H1 (cell line): Measurements from ENCODE around the gene P2RX2. TPM values are rescaled to one million over a fixed set of nuclear protein-coding genes. Genes with fewer than 3 reads are reported as not detected.
"Not testable (repeated sequence)": the region's sequence is repeated elsewhere in the genome, so short reads cannot be mapped to it uniquely, and the experiment has no call there.

Experiments used
- CTCF ChIA-PET: fragments of 300-600 bp; sonication (Branson Sonifier 250); formaldehyde crosslinking; loops from one replicate; lab custom pipeline; 2021; ENCODE audit not compliant: partially characterized antibody; lab: Charles Lee
- POLR2A ChIA-PET: fragments of 300-600 bp; sonication (Branson Sonifier 250); formaldehyde crosslinking; loops from one replicate; lab custom pipeline; 2021; ENCODE audit warnings: inconsistent platforms; ENCODE audit not compliant: partially characterized antibody; lab: Charles Lee
- DNase-seq, 2 experiments: peaks; one replicate each; pipeline versions ENCODE4 v3.0.0 to v3.0.0-alpha.2; 2010 to 2022; ENCODE audit warnings: low spot score in 2 of 2, low read depth in 1 of 2, mixed read lengths in 1 of 2
- FAIRE-seq: peaks from 2 replicates; lab custom pipeline; 2011; peaks lifted over from hg19 to GRCh38; lab: Jason Lieb, UNC
- H2AFZ ChIP-seq: 2 replicates; pipeline ENCODE4 v1.8.1; 2012; ENCODE audit warnings: low read length, inconsistent platforms
- H2AK5ac ChIP-seq: 2 replicates; pipeline ENCODE4 v1.6.1; 2013; ENCODE audit warnings: low read depth, low read length
- H2BK120ac ChIP-seq: replicated peaks from 2 replicates; pipeline ENCODE3; 2013; ENCODE audit warnings: low read depth, low read length, inconsistent platforms
- H2BK12ac ChIP-seq: 2 replicates; pipeline ENCODE4 v1.6.1; 2013; ENCODE audit warnings: low read depth, low read length
- H2BK15ac ChIP-seq: 2 replicates; pipeline ENCODE4 v1.6.1; 2013; ENCODE audit warnings: low read length
- H2BK20ac ChIP-seq: 2 replicates; pipeline ENCODE4 v1.6.1; 2013; ENCODE audit warnings: low read length
- H2BK5ac ChIP-seq: 2 replicates; pipeline ENCODE4 v1.6.1; 2013; ENCODE audit warnings: low read depth, low read length
- H3K14ac ChIP-seq: 2 replicates; pipeline ENCODE4 v1.6.1; 2013; ENCODE audit warnings: inconsistent platforms; ENCODE audit not compliant: insufficient read length
- H3K18ac ChIP-seq: 2 replicates; pipeline ENCODE4 v1.6.1; 2013; ENCODE audit warnings: low read length; ENCODE audit errors: extremely low read depth
- H3K23ac ChIP-seq: 2 replicates; pipeline ENCODE4 v1.6.1; 2013; ENCODE audit warnings: inconsistent platforms; ENCODE audit not compliant: insufficient read length
- H3K23me2 ChIP-seq: 2 replicates; pipeline ENCODE4 v1.6.1; 2013; ENCODE audit warnings: low read depth, low read length
- H3K27ac ChIP-seq: 2 replicates; pipeline ENCODE4 v1.6.1; 2011; ENCODE audit warnings: low read depth, low read length, inconsistent platforms
- H3K27me3 ChIP-seq, 4 experiments: replicated peaks in 1 of 4; 1 replicate in 1 of 4; 2 replicates in 3 of 4; pipeline versions ENCODE4 v1.6.1 to v1.8.1; 2011 to 2013; ENCODE audit warnings: low read length in 3 of 4, mild to moderate bottlenecking in 3 of 4, inconsistent platforms in 2 of 4, mixed read lengths in 2 of 4, moderate library complexity in 1 of 4; ENCODE audit not compliant: control insufficient read depth in 3 of 4, insufficient read depth in 3 of 4; ENCODE audit errors: extremely low read depth in 1 of 4
- H3K36me3 ChIP-seq, 4 experiments: 2 replicates each; pipeline versions ENCODE4 v1.6.1 to v1.8.1; 2011 to 2013; ENCODE audit warnings: mild to moderate bottlenecking in 4 of 4, low read length in 3 of 4, moderate library complexity in 2 of 4, control low read depth in 1 of 4, inconsistent platforms in 1 of 4; ENCODE audit not compliant: insufficient read depth in 4 of 4, control insufficient read depth in 2 of 4
- H3K4ac ChIP-seq: replicated peaks from 2 replicates; pipeline ENCODE3; 2013; ENCODE audit warnings: low read length, low read depth, mixed read lengths, inconsistent platforms; ENCODE audit not compliant: insufficient read length
- H3K4me1 ChIP-seq, 4 experiments: replicated peaks in 1 of 4; 1 replicate in 1 of 4; 2 replicates in 3 of 4; pipeline versions ENCODE4 v1.6.1 to v1.8.1; 2011 to 2013; ENCODE audit warnings: low read length in 3 of 4, inconsistent platforms in 2 of 4, mixed read lengths in 1 of 4; ENCODE audit not compliant: insufficient read depth in 4 of 4, control insufficient read depth in 3 of 4
- H3K4me2 ChIP-seq, 2 experiments: 2 replicates each; pipeline versions ENCODE4 v1.6.1 to v1.8.1; 2011 to 2013; ENCODE audit warnings: low read depth in 2 of 2, low read length in 2 of 2, control low read depth in 1 of 2, inconsistent platforms in 1 of 2, mild to moderate bottlenecking in 1 of 2; ENCODE audit not compliant: insufficient read depth in 1 of 2
- H3K4me3 ChIP-seq, 4 experiments: fragments of 200-600, 300-600 bp in 1 of 4; sonication (generic), shearing (Covaris generic), sonication (Bioruptor Twin) in 1 of 4; 2 replicates each; pipeline versions ENCODE4 v1.5.1 to v1.8.1; 2011 to 2016; ENCODE audit warnings: low read length in 4 of 4, low read depth in 3 of 4, control low read depth in 2 of 4, inconsistent platforms in 2 of 4, mild to moderate bottlenecking in 2 of 4, mixed read lengths in 1 of 4, moderate library complexity in 1 of 4; ENCODE audit not compliant: insufficient read depth in 2 of 4; ENCODE audit errors: extremely low read depth in 1 of 4
- H3K56ac ChIP-seq: replicated peaks from 2 replicates; pipeline ENCODE3; 2013; ENCODE audit warnings: low read depth, mild to moderate bottlenecking, mixed read lengths, low read length, inconsistent platforms; ENCODE audit not compliant: insufficient read length
- H3K79me1 ChIP-seq: 2 replicates; pipeline ENCODE4 v1.6.1; 2013; ENCODE audit warnings: low read depth, low read length, control low read depth
- H3K79me2 ChIP-seq, 2 experiments: 2 replicates each; pipeline versions ENCODE4 v1.6.1 to v1.8.1; 2012 to 2013; ENCODE audit warnings: low read length in 2 of 2, mild to moderate bottlenecking in 2 of 2, inconsistent platforms in 1 of 2; ENCODE audit not compliant: insufficient read depth in 2 of 2, control insufficient read depth in 1 of 2
- H3K9ac ChIP-seq, 4 experiments: replicated peaks in 1 of 4; 1 replicate in 1 of 4; 2 replicates in 3 of 4; pipeline versions ENCODE4 v1.6.1 to v1.8.1; 2011 to 2013; ENCODE audit warnings: low read depth in 3 of 4, low read length in 3 of 4, control low read depth in 2 of 4, mild to moderate bottlenecking in 2 of 4, moderate library complexity in 2 of 4, inconsistent platforms in 1 of 4; ENCODE audit errors: extremely low read depth in 1 of 4
- H3K9me3 ChIP-seq, 2 experiments: 2 replicates each; pipeline versions ENCODE4 v1.6.1 to v1.8.1; 2012 to 2013; ENCODE audit warnings: mild to moderate bottlenecking in 2 of 2, moderate library complexity in 2 of 2, control low read depth in 1 of 2, inconsistent platforms in 1 of 2, low read depth in 1 of 2, low read length in 1 of 2, mixed read lengths in 1 of 2; ENCODE audit not compliant: insufficient read depth in 2 of 2
- H4K20me1 ChIP-seq, 2 experiments: replicated peaks in 1 of 2; 2 replicates each; pipeline versions ENCODE3 to v1.8.1; 2011 to 2013; ENCODE audit warnings: inconsistent platforms in 2 of 2, low read length in 2 of 2, mild to moderate bottlenecking in 1 of 2; ENCODE audit not compliant: insufficient read depth in 2 of 2, control insufficient read depth in 1 of 2
- H4K5ac ChIP-seq: 2 replicates; pipeline ENCODE4 v1.6.1; 2013; ENCODE audit warnings: low read length, low read depth, mixed read lengths, inconsistent platforms; ENCODE audit not compliant: insufficient read length
- H4K8ac ChIP-seq: 2 replicates; pipeline ENCODE4 v1.8.0; 2013; ENCODE audit warnings: mild to moderate bottlenecking, moderate library complexity, low read length, inconsistent platforms; ENCODE audit not compliant: insufficient read depth; ENCODE audit errors: extremely low read depth
- H4K91ac ChIP-seq: replicated peaks from 2 replicates; pipeline ENCODE3; 2013; ENCODE audit warnings: low read length, mixed read lengths, inconsistent platforms; ENCODE audit not compliant: insufficient read length
- WGBS, 2 experiments: shearing (Covaris generic) in 1 of 2; methylation state at CpG; one replicate each; pipeline versions ENCODE4 v1.1.6 to v1.1.7; 2013 to 2015; ENCODE audit warnings: low lambda C conversion rate in 2 of 2, mixed read lengths in 2 of 2, inconsistent platforms in 1 of 2, low coverage in 1 of 2, missing lambda C conversion rate in 1 of 2; ENCODE audit not compliant: insufficient replicate concordance in 2 of 2, insufficient coverage in 1 of 2, insufficient read length in 1 of 2; ENCODE audit errors: extremely low coverage in 1 of 2, missing lambda C conversion rate in 1 of 2; 5-methylcytosine and 5-hydroxymethylcytosine counted together
- polyA plus RNA-seq, 7 experiments: library from polyadenylated mRNA; depleted of rRNA in 3 of 7; stranded (reverse) in 5 of 7; unstranded in 2 of 7; fragments of >200 nt in 5 of 7; fragments of 200-250 nt in 2 of 7; gene quantifications; 1 replicate in 5 of 7; 2 replicates in 1 of 7; 4 replicates in 1 of 7; pipeline versions ENCODE4 v1.2.1 to v1.2.3, GENCODE V29; 2011 to 2013; ENCODE audit warnings: missing spikeins in 2 of 7, mixed read lengths in 2 of 7
- total RNA-seq: library from RNA; stranded (reverse); fragmentation: NEBNext Ultra II Directional; extraction: Animal tissue kit (Norgen Biotek cat#: 25700); gene quantifications from 2 replicates; pipeline ENCODE4 v1.2.1, GENCODE V29; 2021

P2RX2 gene
- total and polyA plus RNA-seq, 2 of the 8 experiments (the other 6 are each of a cell fraction or from before 2014, with no cell fraction given) = 0.84 to 2.2 TPM

GRCh38 chr12:132599502-132599901, 19.1 kb upstream of the P2RX2 start:
- H3K9me3 ChIP-seq, H3K4me1 ChIP-seq, H3K4me3 ChIP-seq, H3K79me2 ChIP-seq, H2BK15ac ChIP-seq, H4K8ac ChIP-seq, H3K56ac ChIP-seq, H3K23ac ChIP-seq, H2BK5ac ChIP-seq, H4K5ac ChIP-seq, H4K20me1 ChIP-seq, H3K4ac ChIP-seq, H3K23me2 ChIP-seq, H3K27ac ChIP-seq, H3K9ac ChIP-seq, H2BK12ac ChIP-seq, FAIRE-seq, H3K4me2 ChIP-seq, H4K91ac ChIP-seq, H2BK20ac ChIP-seq, H3K79me1 ChIP-seq, H3K36me3 ChIP-seq, H3K14ac ChIP-seq, H2BK120ac ChIP-seq, H3K18ac ChIP-seq, DNase-seq, H2AK5ac ChIP-seq, H2AFZ ChIP-seq: not testable (repeated sequence)
- ChIA-PET POLR2A (interaction anchor here (0.7 to 2.9 kb wide), 6 partner anchors 10 to 30 kb away, joined by 3 to 15 read pairs (median 4); partner anchors contain the start of gene LRCOL1), CTCF (interaction anchor here (0.7 to 3.8 kb wide), 15 partner anchors 9 to 184 kb away, joined by 3 to 43 read pairs (median 4); partner anchors contain the start of gene LRCOL1)
- H3K27me3 ChIP-seq = peaks cover 13 to 64% (median 53%) of the 10 kb centered on the region in 4 experiments
- WGBS, 2 experiments = 90% methylated on average over 6 of the region's 6 CpGs; no CpG with 5 or more reads in 1 of the 2 experiments
